Muscle of back (tissue), 13 donors: ENCODE data around the gene PHTF1. TPM values are rescaled to one million over a fixed set of nuclear protein-coding genes. Genes with fewer than 3 reads are reported as not detected.
A peak's percentile ranks its signal among the peaks of the same experiment; 100 is the strongest.

Experiments used
- DNase-seq, 3 donors: peaks; one replicate each; pipeline versions ENCODE4 v3.0.0 to v3.0.0-alpha.2; 2013
- long read RNA-seq, 9 donors: transcript quantifications; one replicate each; lab custom pipeline, GENCODE V29; 2026
- polyA plus RNA-seq, 10 donors: library from polyadenylated mRNA; unstranded; fragments of 120-200 nt; gene quantifications; one replicate each; pipeline ENCODE4 v1.2.1, GENCODE V29; 2013; ENCODE audit not compliant: insufficient read length in 10 of 10

PHTF1 gene
- polyA plus RNA-seq = 10 to 100 TPM in 7 of 10 donors, 1 to 10 TPM in 3; 9.7 to 15.8 (median 11.4) TPM
- long read RNA-seq, donor 1, partial matches to known transcripts = 0 of 1 reads
- long read RNA-seq, donor 1, other reads (novel, unspliced or antisense) = 0 of 1 reads
- long read RNA-seq, donor 2 = 0 reads
- long read RNA-seq, donor 3 = 0 reads
- long read RNA-seq, donor 4 = 0 reads
- long read RNA-seq, donor 5 = 0 reads
- long read RNA-seq, donor 6, partial matches to known transcripts = 0 of 2 reads
- long read RNA-seq, donor 6, other reads (novel, unspliced or antisense) = 0 of 2 reads
- long read RNA-seq, donor 7, partial matches to known transcripts = 0 of 3 reads
- long read RNA-seq, donor 7, other reads (novel, unspliced or antisense) = 0 of 3 reads
- long read RNA-seq, donor 8 = 0 reads
- long read RNA-seq, donor 9 = 0 reads

GRCh38 chr1:113759333-113760101 lies at the start of gene PHTF1:
TSS of gene PHTF1 (minus strand) at chr1:113759486. CDS start at chr1:113758703, 783 bp downstream.
- peak; percentile 64 to 91 (median 80) for DNase-seq

- DNase-seq = no peak
These were observed 49.3 kb upstream of the PHTF1 start for GRCh38 chr1:113808450-113809195.

- DNase-seq = no peak
These were observed 46.4 kb upstream of the PHTF1 start for GRCh38 chr1:113805639-113806038.

GRCh38 chr1:113805256-113805531 lies 45.9 kb upstream of the PHTF1 start:
- no peak for DNase-seq

GRCh38 chr1:113804421-113805255 lies 45.4 kb upstream of the PHTF1 start:
- no peak for DNase-seq

GRCh38 chr1:113802367-113803007 lies 43.2 kb upstream of the PHTF1 start:
- no peak for DNase-seq

- DNase-seq = no peak
These were observed 41.2 kb upstream of the PHTF1 start for GRCh38 chr1:113800487-113800886.

GRCh38 chr1:113797472-113797871 lies 38.2 kb upstream of the PHTF1 start:
- DNase-seq = no peak

GRCh38 chr1:113793878-113794834 lies 34.9 kb upstream of the PHTF1 start:
- DNase-seq = no peak

GRCh38 chr1:113792986-113793385 lies 33.7 kb upstream of the PHTF1 start:
- DNase-seq = no peak

- DNase-seq = no peak
These were observed 33.2 kb upstream of the PHTF1 start for GRCh38 chr1:113792471-113792870.

- no peak for DNase-seq
These were observed 29.5 kb upstream of the PHTF1 start for GRCh38 chr1:113788802-113789201.

GRCh38 chr1:113787663-113788062 lies 28.4 kb upstream of the PHTF1 start:
- no peak for DNase-seq

- DNase-seq = no peak
These were observed 26.8 kb upstream of the PHTF1 start for GRCh38 chr1:113786069-113786468.

GRCh38 chr1:113784104-113784779 lies 25.0 kb upstream of the PHTF1 start:
- no peak for DNase-seq

- peak; percentile 33 to 64 (median 43) for DNase-seq
These were observed 24.2 kb upstream of the PHTF1 start for GRCh38 chr1:113783254-113784103.

GRCh38 chr1:113782406-113782805 lies 23.1 kb upstream of the PHTF1 start:
- peak in 1 of 3 donors; percentile 25 for DNase-seq
